Ectodermal cell (in vitro differentiated cells): Measurements from ENCODE around the gene IAPP.
"Not testable (repeated sequence)": the region's sequence is repeated elsewhere in the genome, so short reads cannot be mapped to it uniquely, and the experiment has no call there.

ENCODE experiments used
- H3K27ac ChIP-seq: 2 replicates; pipeline ENCODE4 v1.7.0; 2013; ENCODE audit warnings: mild to moderate bottlenecking, low read depth, low read length; ENCODE audit not compliant: insufficient read depth, poor library complexity, severe bottlenecking
- H3K27me3 ChIP-seq: 2 replicates; pipeline ENCODE4 v1.7.0; 2013; ENCODE audit warnings: mild to moderate bottlenecking, low read length; ENCODE audit not compliant: insufficient read depth, control insufficient read depth, poor library complexity, severe bottlenecking
- H3K36me3 ChIP-seq: one replicate; pipeline ENCODE4 v1.7.0; 2013; ENCODE audit warnings: low read length; ENCODE audit not compliant: control insufficient read depth, insufficient read depth
- H3K4me1 ChIP-seq: one replicate; pipeline ENCODE4 v1.7.0; 2013; ENCODE audit warnings: low read length; ENCODE audit not compliant: control insufficient read depth, insufficient read depth
- H3K4me3 ChIP-seq: 2 replicates; pipeline ENCODE4 v1.7.0; 2013; ENCODE audit warnings: low read depth, low read length, control low read depth; ENCODE audit not compliant: insufficient read depth
- H3K9me3 ChIP-seq: 2 replicates; pipeline ENCODE4 v1.7.0; 2013; ENCODE audit warnings: mild to moderate bottlenecking, low read length, moderate library complexity; ENCODE audit not compliant: control insufficient read depth
- WGBS, 2 experiments: methylation state at CpG; one replicate each; pipeline ENCODE4 v1.1.7; 2013; ENCODE audit warnings: missing lambda C conversion rate in 2 of 2; 5-methylcytosine and 5-hydroxymethylcytosine counted together

The IAPP gene

DNA sequence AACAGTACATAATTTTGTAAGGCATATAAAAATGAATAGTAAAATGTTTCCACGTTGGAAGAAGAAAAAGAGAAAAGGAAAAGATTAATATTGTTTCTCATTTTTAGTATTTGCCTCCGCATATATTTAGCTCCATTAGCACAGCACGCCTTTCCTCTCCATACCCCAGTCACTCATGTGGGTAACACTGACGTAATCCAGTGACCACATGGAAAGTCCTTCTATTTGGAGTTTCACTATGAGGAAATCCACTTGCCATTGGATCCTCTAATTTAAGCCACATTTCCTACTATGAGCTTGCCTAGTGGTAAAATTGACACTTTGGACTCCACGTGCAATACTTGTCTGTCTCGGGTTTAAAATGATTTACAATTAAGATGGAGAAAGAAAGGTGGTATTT, 32.3 kb upstream of the IAPP start:
- Histone ChIP-seq H3K27me3 (no peaks in the 10 kb centered on the region), H3K4me1 (no peaks in the 10 kb centered on the region), H3K4me3 (no peak overlapping the region), H3K9me3 (no peaks in the 10 kb centered on the region), H3K27ac (no peak overlapping the region), H3K36me3 (no peaks in the 10 kb centered on the region)
- WGBS, 2 experiments: 77 to 88% methylated on average over 3 to 6 of the region's 6 CpGs

DNA sequence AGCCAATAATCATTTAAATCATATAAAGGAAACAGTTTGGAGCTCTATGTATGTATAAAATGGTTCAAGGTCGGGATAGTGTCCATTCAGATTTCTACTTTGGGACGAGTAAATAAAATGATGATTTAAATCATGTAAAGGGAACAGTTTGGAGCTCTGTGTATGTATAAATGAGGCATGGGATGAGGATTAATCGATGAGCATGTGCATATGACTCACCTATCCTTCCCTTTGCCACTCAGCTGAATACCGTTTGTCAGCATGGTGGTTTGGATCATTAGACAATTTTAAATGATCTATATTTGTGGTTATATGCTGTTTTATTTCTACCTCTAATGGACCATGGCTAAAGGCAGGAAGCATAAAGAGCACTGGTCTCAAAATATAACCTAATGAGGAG, 30.9 kb upstream of the IAPP start:
- 87 to 98% methylated on average over 4 of the region's 4 CpGs for WGBS, 2 experiments
- Histone ChIP-seq H3K9me3 (no peaks in the 10 kb centered on the region), H3K4me1 (no peaks in the 10 kb centered on the region)

DNA sequence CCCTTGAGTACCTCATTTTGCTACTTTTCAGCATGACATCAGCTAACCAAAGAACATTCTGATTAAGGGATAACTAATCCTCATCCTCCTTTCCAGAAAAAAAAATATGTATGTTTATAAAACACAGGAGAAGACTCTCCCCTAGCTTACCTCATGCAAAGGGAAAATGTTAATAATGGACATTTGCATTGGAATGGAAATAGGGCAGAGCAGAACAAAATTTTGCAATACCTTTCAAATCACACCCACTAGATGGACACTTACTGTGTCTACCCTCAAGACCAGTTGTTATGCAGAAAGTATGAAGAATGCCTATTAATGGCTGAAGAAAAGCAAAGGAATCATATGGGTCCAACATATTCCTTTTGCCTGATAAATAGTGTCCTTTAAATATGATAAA, 29.1 kb upstream of the IAPP start:
- no peak overlapping the region for H3K4me3 ChIP-seq
- no peaks in the 10 kb centered on the region for H3K27me3 ChIP-seq
- no peaks in the 10 kb centered on the region for H3K9me3 ChIP-seq
- H3K27ac ChIP-seq: no peak overlapping the region
- no peaks in the 10 kb centered on the region for H3K36me3 ChIP-seq
- no peaks in the 10 kb centered on the region for H3K4me1 ChIP-seq

More for the DNA sequence above, 30.9 kb upstream of the IAPP start:
- no peak overlapping the region for H3K4me3 ChIP-seq
- H3K27me3 ChIP-seq: no peaks in the 10 kb centered on the region
- no peaks in the 10 kb centered on the region for H3K36me3 ChIP-seq
- H3K27ac ChIP-seq: no peak overlapping the region

DNA sequence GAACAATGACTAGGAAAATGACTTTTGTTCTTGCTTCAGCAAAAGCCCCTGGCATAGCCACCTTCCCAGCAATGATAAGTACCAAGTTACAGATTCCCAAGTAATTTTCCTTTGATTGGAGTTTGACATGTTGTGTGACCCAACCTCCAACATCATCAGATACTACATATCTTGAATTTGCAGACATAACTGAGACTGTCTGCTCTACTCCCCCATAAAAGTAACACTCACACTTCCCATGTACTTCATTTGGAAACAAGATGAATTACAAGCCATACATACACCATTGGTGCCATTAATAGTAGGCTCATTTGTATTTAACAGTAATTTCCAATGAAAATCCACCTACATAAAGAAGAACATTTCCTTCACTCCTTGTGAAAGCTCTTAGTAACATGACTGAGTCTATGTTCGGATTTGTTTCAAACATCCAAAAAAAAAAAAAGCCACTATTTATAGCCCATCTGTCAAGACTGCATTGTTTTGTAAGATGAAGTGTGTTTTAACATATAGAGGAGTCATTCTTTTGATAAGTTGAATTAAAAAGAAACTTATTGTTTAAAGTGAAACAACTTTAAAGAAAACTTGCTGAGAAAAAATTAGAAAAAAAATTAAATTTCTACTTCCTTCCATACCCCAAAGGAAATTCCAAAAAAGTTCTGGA, 26.0 kb upstream of the IAPP start:
- Histone ChIP-seq H3K4me1 (no peaks in the 10 kb centered on the region), H3K36me3 (no peaks in the 10 kb centered on the region), H3K9me3 (no peaks in the 10 kb centered on the region), H3K4me3 (no peak overlapping the region), H3K27ac (no peak overlapping the region), H3K27me3 (no peaks in the 10 kb centered on the region)
- no CpG with 5 or more reads among the region's 1 CpG for WGBS, 2 experiments

- Histone ChIP-seq H3K27ac (no peak overlapping the region), H3K36me3 (no peaks in the 10 kb centered on the region), H3K4me3 (no peak overlapping the region), H3K9me3 (no peaks in the 10 kb centered on the region), H3K4me1 (no peaks in the 10 kb centered on the region), H3K27me3 (no peaks in the 10 kb centered on the region)
- WGBS, 2 experiments: 96 to 100% methylated on average over 1 of the region's 1 CpG
Observed at GRCh38 chr12:21350975-21351374, 21.7 kb upstream of the IAPP start.

DNA sequence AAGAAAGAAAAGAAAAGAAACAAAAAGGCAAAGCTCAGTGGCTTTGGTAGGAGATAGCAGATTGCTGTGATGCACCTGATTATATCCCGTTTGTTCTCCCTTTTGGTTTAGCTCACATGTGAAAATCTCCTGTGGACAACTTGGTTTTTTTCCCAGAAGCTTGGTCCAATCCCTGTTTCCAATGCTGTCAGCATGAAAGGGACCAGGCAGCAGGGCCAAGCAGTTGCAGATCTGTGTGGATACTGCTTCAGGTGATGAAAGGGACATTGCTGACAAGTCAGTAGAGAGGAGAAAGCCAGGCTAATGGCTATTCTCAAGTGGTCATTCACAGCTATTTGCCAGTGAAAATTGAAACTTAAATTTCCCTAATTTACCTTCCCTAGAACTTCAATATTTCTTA, 19.2 kb upstream of the IAPP start:
- Histone ChIP-seq H3K27me3 (no peaks in the 10 kb centered on the region), H3K4me3 (no peak overlapping the region), H3K4me1 (no peaks in the 10 kb centered on the region), H3K36me3 (no peaks in the 10 kb centered on the region), H3K9me3 (no peaks in the 10 kb centered on the region), H3K27ac (no peak overlapping the region)
- 93% methylated on average over 1 of the region's 1 CpG for WGBS, 2 experiments

DNA sequence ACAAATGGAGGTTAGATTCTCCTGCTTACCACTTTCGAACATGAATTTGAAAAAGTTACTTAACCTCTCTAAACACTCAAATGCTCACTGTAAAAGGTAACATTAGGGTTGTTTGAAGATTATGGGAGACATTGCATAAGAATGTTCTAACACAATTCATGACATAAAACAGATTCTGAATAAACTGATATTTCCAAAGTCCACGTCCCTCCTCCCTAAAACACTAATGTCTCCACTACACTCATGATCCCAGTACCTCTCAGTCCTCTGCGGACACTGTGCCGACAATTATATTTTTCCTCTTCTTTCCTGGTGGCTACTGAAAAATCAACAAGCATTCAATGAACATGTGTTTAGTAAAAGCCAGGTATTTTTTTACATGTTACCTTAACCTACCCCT, 18.8 kb upstream of the IAPP start:
- WGBS, 2 experiments: 94 to 97% methylated on average over 3 to 4 of the region's 4 CpGs
- Histone ChIP-seq H3K4me1 (no peaks in the 10 kb centered on the region), H3K4me3 (no peak overlapping the region)

GRCh38 chr12:21354641-21355040, 18.1 kb upstream of the IAPP start:
- Histone ChIP-seq H3K27me3 (no peaks in the 10 kb centered on the region), H3K4me3 (no peak overlapping the region), H3K27ac (no peak overlapping the region), H3K4me1 (no peaks in the 10 kb centered on the region), H3K9me3 (no peaks in the 10 kb centered on the region), H3K36me3 (no peaks in the 10 kb centered on the region)
- WGBS, 2 experiments: 95 to 100% methylated on average over 1 of the region's 1 CpG

More for the DNA sequence above, 18.8 kb upstream of the IAPP start:
- Histone ChIP-seq H3K9me3 (no peaks in the 10 kb centered on the region), H3K27ac (no peak overlapping the region), H3K36me3 (no peaks in the 10 kb centered on the region), H3K27me3 (no peaks in the 10 kb centered on the region)

DNA sequence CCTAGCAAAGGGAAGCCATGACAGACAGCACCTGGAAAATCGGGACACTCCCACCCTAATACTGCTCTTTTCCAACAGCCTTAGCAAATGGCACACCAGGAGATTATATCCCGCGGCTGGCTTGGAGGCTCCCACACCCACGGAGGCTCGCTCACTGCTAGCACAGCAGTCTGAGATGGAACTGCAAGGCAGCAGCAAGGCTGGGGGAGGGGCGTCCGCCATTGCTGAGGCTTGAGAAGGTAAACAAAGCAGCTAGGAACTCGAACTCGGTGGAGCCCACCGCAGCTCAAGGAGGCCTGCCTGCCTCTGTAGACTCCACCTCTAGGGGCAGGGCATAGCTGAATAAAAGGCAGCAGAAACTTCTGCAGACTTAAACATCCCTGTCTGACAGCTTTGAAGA, 12.1 kb upstream of the IAPP start:
- H3K27me3 ChIP-seq, H3K4me1 ChIP-seq, H3K27ac ChIP-seq, H3K4me3 ChIP-seq, H3K9me3 ChIP-seq, H3K36me3 ChIP-seq: not testable (repeated sequence)
- WGBS, 2 experiments: 84 to 85% methylated on average over 10 of the region's 10 CpGs

GRCh38 chr12:21369141-21369980, 3.3 kb upstream of the IAPP start:
- Histone ChIP-seq H3K9me3 (no peaks in the 10 kb centered on the region), H3K4me3 (no peak overlapping the region), H3K4me1 (no peaks in the 10 kb centered on the region), H3K27me3 (no peaks in the 10 kb centered on the region), H3K27ac (no peak overlapping the region), H3K36me3 (no peaks in the 10 kb centered on the region)
- 90 to 99% methylated on average over 1 to 3 of the region's 4 CpGs for WGBS, 2 experiments
